Skeletal muscle tissue (tissue), 4 donors: ENCODE measurements around the gene TMEM126B. TPM values are rescaled to one million over a fixed set of nuclear protein-coding genes. Genes with fewer than 3 reads are reported as not detected.
"Not testable (repeated sequence)": the region's sequence is repeated elsewhere in the genome, so short reads cannot be mapped to it uniquely, and the experiment has no call there.

Source experiments
- H3K27ac ChIP-seq: one replicate; pipeline ENCODE4 v1.7.0; 2013; ENCODE audit warnings: mild to moderate bottlenecking, low read depth, low read length, inconsistent platforms
- H3K27me3 ChIP-seq, 3 donors: one replicate each; pipeline ENCODE4 v1.7.0; 2013; ENCODE audit warnings: low read length in 3 of 3; ENCODE audit not compliant: control insufficient read depth in 3 of 3, insufficient read depth in 3 of 3
- H3K36me3 ChIP-seq, 3 donors: one replicate each; pipeline ENCODE4 v1.7.0; 2013; ENCODE audit warnings: low read length in 3 of 3; ENCODE audit not compliant: control insufficient read depth in 3 of 3, insufficient read depth in 3 of 3
- H3K4me1 ChIP-seq, 3 donors: one replicate each; pipeline ENCODE4 v1.7.0; 2013; ENCODE audit warnings: low read length in 3 of 3, mild to moderate bottlenecking in 3 of 3; ENCODE audit not compliant: control insufficient read depth in 3 of 3, insufficient read depth in 3 of 3
- H3K4me3 ChIP-seq, 3 donors: one replicate each; pipeline ENCODE4 v1.7.0; 2013; ENCODE audit warnings: low read length in 3 of 3
- H3K9ac ChIP-seq, 3 donors: one replicate each; pipeline ENCODE4 v1.7.0; 2013; ENCODE audit warnings: low read length in 3 of 3, mild to moderate bottlenecking in 3 of 3, moderate library complexity in 2 of 3, low read depth in 1 of 3
- H3K9me3 ChIP-seq, 3 donors: one replicate each; pipeline ENCODE4 v1.7.0; 2013; ENCODE audit warnings: low read length in 3 of 3; ENCODE audit not compliant: control insufficient read depth in 3 of 3
- total RNA-seq: library from RNA; depleted of rRNA; stranded (reverse); fragments of >200 nt; gene quantifications from one replicate; pipeline ENCODE4 v1.2.3, GENCODE V29; 2014
- donor health status: Osteomylitis.

Gene TMEM126B
- total RNA-seq, 1 donor from 2014 or later = 26.1 TPM

- Histone ChIP-seq H3K36me3 (peaks cover 0 to 9% (median 7%) of the 10 kb centered on the region in 3 donors), H3K4me3 (peak overlapping the region; percentile 92 to 94 (median 92)), H3K4me1 (peaks cover 7 to 21% (median 15%) of the 10 kb centered on the region in 3 donors), H3K27me3 (no peaks in the 10 kb centered on the region), H3K27ac (peak overlapping the region; percentile 84), H3K9ac (peak overlapping the region; percentile 84 to 92 (median 90)), H3K9me3 (no peaks in the 10 kb centered on the region)
Observed at GRCh38 chr11:85647078-85647477, 18.7 kb downstream of the TMEM126B start.

- Histone ChIP-seq H3K4me1 (peaks cover 7 to 21% (median 15%) of the 10 kb centered on the region in 3 donors), H3K9me3 (no peaks in the 10 kb centered on the region), H3K36me3 (peaks cover 0 to 9% (median 7%) of the 10 kb centered on the region in 3 donors)
Observed at GRCh38 chr11:85647604-85648299, 19.4 kb downstream of the TMEM126B start, which contains the start of gene TMEM126A. TMEM126A (plus strand) TSS chr11:85647967; CDS start chr11:85650256, 2,289 bp downstream.

DNA sequence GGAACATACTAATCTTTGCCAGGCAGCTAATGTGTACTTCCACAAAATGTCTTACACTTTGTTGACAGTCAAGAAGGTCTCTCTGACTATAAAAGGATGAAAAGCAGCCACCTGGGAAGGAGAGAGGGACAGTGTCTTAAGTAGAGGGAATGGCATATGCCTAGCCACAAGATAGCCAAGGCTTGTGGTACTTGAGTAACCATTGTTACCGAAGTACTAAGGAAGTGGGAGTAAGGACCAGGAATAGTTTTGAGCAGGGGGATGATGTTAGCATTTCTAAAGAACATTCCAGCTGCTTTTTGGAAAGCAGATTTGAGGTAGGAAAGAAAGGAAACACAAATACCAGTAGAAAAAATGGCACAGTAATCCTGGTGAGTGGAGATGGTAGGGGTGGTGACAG lies 22.7 kb downstream of the TMEM126B start:
- Histone ChIP-seq H3K27me3 (no peaks in the 10 kb centered on the region), H3K27ac (no peak overlapping the region), H3K9ac (no peak overlapping the region), H3K4me3 (no peak overlapping the region), H3K9me3 (no peaks in the 10 kb centered on the region), H3K36me3 (peaks cover 0 to 22% (median 15%) of the 10 kb centered on the region in 3 donors), H3K4me1 (peaks cover 7 to 17% (median 12%) of the 10 kb centered on the region in 3 donors)

More at GRCh38 chr11:85647604-85648299, 19.4 kb downstream of the TMEM126B start, which contains the start of gene TMEM126A:
- no peaks in the 10 kb centered on the region for H3K27me3 ChIP-seq
- peak within 1 kb of the TSS; percentile 84 for H3K27ac ChIP-seq
- peak within 1 kb of the TSS; percentile 92 to 94 (median 92) for H3K4me3 ChIP-seq
- H3K9ac ChIP-seq = peak within 1 kb of the TSS; percentile 84 to 92 (median 90)

DNA sequence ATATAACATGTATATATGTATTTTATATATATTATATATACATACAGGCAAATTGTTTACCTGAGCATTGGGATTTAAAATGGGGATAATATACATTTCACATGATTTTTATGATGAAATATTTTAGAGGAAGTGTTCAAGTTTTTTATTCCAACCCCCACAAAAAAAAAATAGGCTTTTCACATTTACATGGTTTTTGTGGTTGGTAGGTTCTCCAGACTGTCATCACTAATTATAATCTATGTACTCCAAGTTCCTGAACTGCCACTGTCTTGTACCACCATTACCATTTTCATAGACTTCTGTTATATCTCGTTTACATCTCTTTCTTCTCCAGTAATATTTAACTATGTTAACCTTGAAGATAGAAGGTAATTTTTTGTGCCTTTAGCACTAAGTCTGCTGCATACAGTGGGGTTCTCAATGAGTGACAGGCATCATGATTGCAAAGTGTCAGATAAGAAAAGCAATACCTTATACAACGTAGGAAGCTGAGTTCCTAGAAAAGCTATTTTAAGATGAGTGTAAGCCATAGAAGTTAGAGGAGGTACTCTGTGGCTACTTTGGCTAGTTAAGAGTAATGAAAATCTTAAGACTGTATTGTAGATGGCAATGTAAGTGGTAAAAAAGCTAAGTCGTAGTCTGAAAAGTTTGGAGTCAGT lies 24.5 kb downstream of the TMEM126B start:
- H3K27ac ChIP-seq = no peak overlapping the region
- peaks cover 3 to 16% (median 6%) of the 10 kb centered on the region in 3 donors for H3K4me1 ChIP-seq
- no peak overlapping the region for H3K4me3 ChIP-seq
- no peak overlapping the region for H3K9ac ChIP-seq
- H3K9me3 ChIP-seq = no peaks in the 10 kb centered on the region
- H3K36me3 ChIP-seq = peaks cover 0 to 31% (median 20%) of the 10 kb centered on the region in 3 donors
- H3K27me3 ChIP-seq = no peaks in the 10 kb centered on the region

- H3K27me3 ChIP-seq, H3K9me3 ChIP-seq: not testable (repeated sequence)
- H3K36me3 ChIP-seq = peaks cover 0 to 33% (median 28%) of the 10 kb centered on the region in 3 donors
Observed at GRCh38 chr11:85654343-85654742, 25.9 kb downstream of the TMEM126B start.

GRCh38 chr11:85656777-85657176 lies 28.4 kb downstream of the TMEM126B start:
- H3K4me3 ChIP-seq = no peak overlapping the region
- H3K27ac ChIP-seq = no peak overlapping the region
- H3K9me3 ChIP-seq = no peaks in the 10 kb centered on the region
- no peaks in the 10 kb centered on the region for H3K27me3 ChIP-seq
- H3K9ac ChIP-seq = no peak overlapping the region
- H3K36me3 ChIP-seq = peaks cover 0 to 36% (median 25%) of the 10 kb centered on the region in 3 donors
- peaks cover 5 to 21% (median 6%) of the 10 kb centered on the region in 3 donors for H3K4me1 ChIP-seq

More at GRCh38 chr11:85654343-85654742, 25.9 kb downstream of the TMEM126B start:
- H3K4me1 ChIP-seq, H3K27ac ChIP-seq, H3K4me3 ChIP-seq, H3K9ac ChIP-seq: not testable (repeated sequence)

- H3K36me3 ChIP-seq = peaks cover 0 to 35% (median 28%) of the 10 kb centered on the region in 3 donors
- no peak overlapping the region for H3K4me3 ChIP-seq
- no peak overlapping the region for H3K27ac ChIP-seq
- no peaks in the 10 kb centered on the region for H3K9me3 ChIP-seq
- no peaks in the 10 kb centered on the region for H3K27me3 ChIP-seq
- no peak overlapping the region for H3K9ac ChIP-seq
- peaks cover 12 to 32% (median 16%) of the 10 kb centered on the region in 3 donors for H3K4me1 ChIP-seq
Observed at GRCh38 chr11:85658180-85658579, 29.8 kb downstream of the TMEM126B start.

- Histone ChIP-seq H3K4me3 (peak overlapping the region; percentile 23 to 96 (median 88)), H3K36me3 (peaks cover 0 to 24% (median 7%) of the 10 kb centered on the region in 3 donors), H3K27me3 (no peaks in the 10 kb centered on the region), H3K4me1 (peaks cover 14 to 36% (median 18%) of the 10 kb centered on the region in 3 donors), H3K9ac (peak overlapping the region; percentile 1 to 92 (median 51)), H3K27ac (no peak overlapping the region), H3K9me3 (no peaks in the 10 kb centered on the region)
Observed at GRCh38 chr11:85661972-85662664, 33.7 kb downstream of the TMEM126B start.

DNA sequence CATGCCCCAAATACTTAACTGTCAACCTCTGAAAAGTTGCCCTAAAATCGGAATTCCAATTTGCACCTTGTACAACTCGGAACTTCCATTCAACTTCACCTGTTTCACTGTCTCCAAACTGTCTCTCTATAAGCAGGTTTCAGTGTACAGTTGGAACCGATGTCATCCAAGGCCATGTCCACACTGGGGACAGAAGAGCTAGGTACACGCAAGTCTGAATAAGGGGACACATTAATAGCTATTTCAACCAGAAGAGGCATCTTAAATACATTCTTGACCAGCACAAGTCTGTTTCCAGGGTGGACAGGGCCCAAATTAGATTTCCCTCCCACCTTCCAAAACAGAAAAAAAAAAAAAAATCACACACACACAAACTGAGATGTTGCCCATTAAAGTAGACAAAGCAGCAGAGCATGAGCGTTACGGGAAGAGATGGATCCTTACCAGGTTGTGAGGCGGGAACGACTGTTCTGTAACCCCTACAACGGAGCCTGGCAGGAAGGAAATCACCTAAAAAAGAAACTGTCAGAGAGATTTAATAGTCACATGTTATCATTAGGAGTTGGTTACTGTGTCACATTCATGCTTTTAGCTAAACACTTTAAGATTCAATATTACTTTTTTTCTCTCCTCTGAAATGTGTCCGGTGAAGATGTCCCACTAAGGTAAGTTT lies 34.8 kb downstream of the TMEM126B start:
- H3K27ac ChIP-seq = peak overlapping the region; percentile 98

More for the DNA sequence above, 34.8 kb downstream of the TMEM126B start:
- Histone ChIP-seq H3K4me1 (peaks cover 14 to 36% (median 18%) of the 10 kb centered on the region in 3 donors), H3K9ac (peak overlapping the region; percentile 92 to 97 (median 96)), H3K9me3 (no peaks in the 10 kb centered on the region), H3K36me3 (peaks cover 0 to 21% (median 7%) of the 10 kb centered on the region in 3 donors), H3K27me3 (no peaks in the 10 kb centered on the region), H3K4me3 (peak overlapping the region; percentile 84 to 96 (median 88))
